Aorta (tissue), 5 donors: ENCODE results near the gene CAB39L. TPM values are rescaled to one million over a fixed set of nuclear protein-coding genes. Genes with fewer than 3 reads are reported as not detected.

Source experiments
- ATAC-seq: fragments of 200-7000 bp; cut with Tn5 transposase; one replicate; pipeline ENCODE4 v1.9.1; 2022; ENCODE audit warnings: moderate library complexity; ENCODE audit not compliant: low FRiP score
- DNase-seq, 2 donors: peaks; one replicate each; pipeline ENCODE4 v3.0.0-alpha.2; 2020
- H3K27ac ChIP-seq, 2 donors: one replicate each; pipeline ENCODE4 v1.5.1; 2013; ENCODE audit warnings: low read length in 2 of 2, mild to moderate bottlenecking in 2 of 2, moderate library complexity in 2 of 2, control low read depth in 1 of 2, inconsistent platforms in 1 of 2, low read depth in 1 of 2
- H3K27me3 ChIP-seq, 2 donors: one replicate each; pipeline ENCODE4 v1.6.1; 2013; ENCODE audit warnings: control low read depth in 1 of 2, low read length in 1 of 2, mild to moderate bottlenecking in 1 of 2, moderate library complexity in 1 of 2; ENCODE audit not compliant: insufficient read depth in 2 of 2, control insufficient read depth in 1 of 2
- H3K36me3 ChIP-seq, 2 donors: one replicate each; pipeline ENCODE4 v1.6.1; 2013; ENCODE audit warnings: control low read depth in 1 of 2, low read length in 1 of 2, mild to moderate bottlenecking in 1 of 2; ENCODE audit not compliant: insufficient read depth in 2 of 2, control insufficient read depth in 1 of 2
- H3K4me1 ChIP-seq, 2 donors: one replicate each; pipeline ENCODE4 v1.6.1; 2013; ENCODE audit warnings: low read length in 2 of 2, control low read depth in 1 of 2, mild to moderate bottlenecking in 1 of 2, moderate library complexity in 1 of 2; ENCODE audit not compliant: insufficient read depth in 2 of 2, control insufficient read depth in 1 of 2
- H3K4me3 ChIP-seq, 2 donors: one replicate each; pipeline ENCODE4 v1.5.1; 2013; ENCODE audit warnings: low read length in 2 of 2, control low read depth in 1 of 2, mild to moderate bottlenecking in 1 of 2
- H3K9me3 ChIP-seq: one replicate; pipeline ENCODE4 v1.6.1; 2013; ENCODE audit warnings: mild to moderate bottlenecking, low read length; ENCODE audit not compliant: control insufficient read depth
- WGBS, 2 donors: extraction: QIAGEN DNeasy Blood & Tissue Kit; methylation state at CpG; one replicate each; pipeline ENCODE4 v1.1.7; 2013; 5-methylcytosine and 5-hydroxymethylcytosine counted together
- intact Hi-C, 2 donors: fragments of 100-400 bp; cut with DNase I; formaldehyde crosslinking; loops; one replicate each; pipeline versions ENCODE4 v1.14.2 to v1.15.0; 2022
- polyA plus RNA-seq, 2 donors: library from polyadenylated mRNA; stranded (reverse); fragments of 200-250 nt; gene quantifications; one replicate each; pipeline ENCODE4 v1.2.3, GENCODE V29; 2013
- total RNA-seq, 2 donors: library from RNA; stranded (reverse); fragmentation: NEBNext Ultra II Directional; extraction: Animal tissue kit (Norgen Biotek cat#: 25700); gene quantifications; one replicate each; pipeline ENCODE4 v1.2.1, GENCODE V29; 2021
- donor health status: healthy with polysubstance abuse.
- donor health status: Bipolar disorder and iron deficiency.
- donor health status: DM: no; HTN: no; CAD: no.
- donor health status: DM: no; HTN: no; CAD: no.
- donor health status: DM: yes; HTN: yes; CAD: no.

CAB39L gene
- total and polyA plus RNA-seq, 4 donors = 19.3 to 33.5 (median 26.4) TPM

GRCh38 chr13:49448753-49449152, 4.9 kb upstream of the CAB39L start:
- 95 to 97% methylated on average over 2 of the region's 2 CpGs for WGBS, 2 donors
- DNase-seq (no peak), ATAC-seq (no peak)
- Histone ChIP-seq H3K9me3 (no peaks in the 10 kb centered on the region), H3K27me3 (no peaks in the 10 kb centered on the region), H3K36me3 (no peaks in the 10 kb centered on the region), H3K4me3 (no peak overlapping the region), H3K27ac (no peak overlapping the region), H3K4me1 (peaks cover 0 to 2% of the 10 kb centered on the region in 2 donors)
- intact Hi-C loops = loop anchor here in 1 of 2 donors (5.0 to 10.0 kb wide), 2 partner anchors 49 to 136 kb away; partner anchors contain the start of genes PHF11 and RCBTB1

GRCh38 chr13:49446473-49446872, 2.6 kb upstream of the CAB39L start:
- ATAC-seq (no peak), DNase-seq (no peak)
- no peak overlapping the region for H3K4me3 ChIP-seq
- H3K36me3 ChIP-seq = no peaks in the 10 kb centered on the region
- no peaks in the 10 kb centered on the region for H3K9me3 ChIP-seq
- intact Hi-C loops = loop anchor here in 1 of 2 donors (5.0 to 10.0 kb wide), 2 partner anchors 51 to 138 kb away; partner anchors contain the start of genes PHF11 and RCBTB1
- H3K27ac ChIP-seq = no peak overlapping the region
- H3K27me3 ChIP-seq = no peaks in the 10 kb centered on the region
- H3K4me1 ChIP-seq = peaks cover 0 to 2% of the 10 kb centered on the region in 2 donors

GRCh38 chr13:49444524-49445395, 896 bp upstream of the CAB39L start:
- 1% methylated on average over 29 of the region's 29 CpGs for WGBS, 2 donors
- Histone ChIP-seq H3K27me3 (no peaks in the 10 kb centered on the region), H3K4me1 (peaks cover 0 to 2% of the 10 kb centered on the region in 2 donors), H3K27ac (peak overlapping the region; percentile 1 to 66), H3K36me3 (no peaks in the 10 kb centered on the region), H3K9me3 (no peaks in the 10 kb centered on the region), H3K4me3 (peak overlapping the region; percentile 44 to 71)
- DNase-seq (no peak), ATAC-seq (peak; percentile 60)
- intact Hi-C loops = loop anchor here in 1 of 2 donors (5.0 to 10.0 kb wide), 2 partner anchors 53 to 140 kb away; partner anchors contain the start of genes PHF11 and RCBTB1

- H3K4me3 ChIP-seq = peak overlapping the region; percentile 38 to 82
- no peaks in the 10 kb centered on the region for H3K36me3 ChIP-seq
- ATAC-seq (no peak), DNase-seq (no peak)
- intact Hi-C loops = loop anchor here in 1 of 2 donors (10.0 kb wide), 1 partner anchor 141 kb away; the partner anchor contains the start of gene RCBTB1
- H3K27me3 ChIP-seq = no peaks in the 10 kb centered on the region
- peak overlapping the region; percentile 65 to 93 for H3K27ac ChIP-seq
- 1 to 4% methylated on average over 10 of the region's 10 CpGs for WGBS, 2 donors
- H3K9me3 ChIP-seq = no peaks in the 10 kb centered on the region
- peaks cover 0 to 2% of the 10 kb centered on the region in 2 donors for H3K4me1 ChIP-seq
Measured at GRCh38 chr13:49443357-49443703, 534 bp downstream of the CAB39L start.

- DNase-seq = no peak
- no peak overlapping the region for H3K27ac ChIP-seq
- H3K4me1 ChIP-seq = peaks cover 0 to 2% of the 10 kb centered on the region in 2 donors
- intact Hi-C loops = loop anchor here in 1 of 2 donors (10.0 kb wide), 1 partner anchor 143 kb away; the partner anchor contains the start of gene RCBTB1
- H3K36me3 ChIP-seq = no peaks in the 10 kb centered on the region
- no peaks in the 10 kb centered on the region for H3K27me3 ChIP-seq
- H3K4me3 ChIP-seq = no peak overlapping the region
- 74 to 78% methylated on average over 2 of the region's 2 CpGs for WGBS, 2 donors
- no peak for ATAC-seq
- H3K9me3 ChIP-seq = no peaks in the 10 kb centered on the region
Measured at GRCh38 chr13:49441846-49442245, 2.0 kb downstream of the CAB39L start.

GRCh38 chr13:49441312-49441711, 2.6 kb downstream of the CAB39L start:
- no peak overlapping the region for H3K4me3 ChIP-seq
- no peak overlapping the region for H3K27ac ChIP-seq
- DNase-seq (no peak), ATAC-seq (no peak)
- no peaks in the 10 kb centered on the region for H3K36me3 ChIP-seq
- no peaks in the 10 kb centered on the region for H3K9me3 ChIP-seq
- 94 to 99% methylated on average over 3 of the region's 3 CpGs for WGBS, 2 donors
- no peaks in the 10 kb centered on the region for H3K27me3 ChIP-seq
- intact Hi-C loops = loop anchor here in 1 of 2 donors (10.0 kb wide), 1 partner anchor 143 kb away; the partner anchor contains the start of gene RCBTB1
- peaks cover 0 to 2% of the 10 kb centered on the region in 2 donors for H3K4me1 ChIP-seq

GRCh38 chr13:49439609-49440008, 4.3 kb downstream of the CAB39L start:
- WGBS, 2 donors = 77 to 79% methylated on average over 2 of the region's 2 CpGs
- Histone ChIP-seq H3K27ac (no peak overlapping the region), H3K9me3 (no peaks in the 10 kb centered on the region), H3K36me3 (no peaks in the 10 kb centered on the region), H3K27me3 (no peaks in the 10 kb centered on the region), H3K4me1 (no peaks in the 10 kb centered on the region), H3K4me3 (no peak overlapping the region)
- intact Hi-C loops = loop anchor here in 1 of 2 donors (10.0 kb wide), 1 partner anchor 145 kb away; the partner anchor contains the start of gene RCBTB1
- ATAC-seq = no peak
- DNase-seq = no peak

GRCh38 chr13:49437705-49438104, 6.2 kb downstream of the CAB39L start:
- DNase-seq = no peak
- no peaks in the 10 kb centered on the region for H3K27me3 ChIP-seq
- H3K4me1 ChIP-seq = no peaks in the 10 kb centered on the region
- intact Hi-C loops = loop anchor here (2.0 kb wide), 2 partner anchors 129 to 137 kb away; no protein-coding TSS in a partner anchor
- no peak for ATAC-seq
- WGBS, 2 donors = 83 to 86% methylated on average over 7 of the region's 7 CpGs
- H3K4me3 ChIP-seq = no peak overlapping the region
- no peak overlapping the region for H3K27ac ChIP-seq
- no peaks in the 10 kb centered on the region for H3K9me3 ChIP-seq
- no peaks in the 10 kb centered on the region for H3K36me3 ChIP-seq
